ENCODE measurements around the gene CORO7. TPM values are rescaled to one million over a fixed set of nuclear protein-coding genes. Genes with fewer than 3 reads are reported as not detected.
A peak's percentile ranks its signal among the peaks of the same experiment; 100 is the strongest.

The CORO7 gene
- total RNA-seq, 1 donor from 2014 or later, result 14.6 TPM

- Histone ChIP-seq H3K9ac (ENCODE audit: low read depth in 1 of 3, low read length in 3 of 3) (no peak overlapping the region), H3K36me3 (ENCODE audit: control insufficient read depth in 3 of 3, insufficient read depth in 3 of 3, low read length in 3 of 3) (peaks cover 0 to 12% (median 0%) of the 10 kb centered on the region in 3 donors), H3K9me3 (ENCODE audit: control insufficient read depth in 3 of 3, low read length in 3 of 3) (no peaks in the 10 kb centered on the region), H3K4me1 (ENCODE audit: control insufficient read depth in 3 of 3, insufficient read depth in 3 of 3, low read length in 3 of 3) (peaks cover 49 to 68% (median 60%) of the 10 kb centered on the region in 3 donors), H3K4me3 (ENCODE audit: low read length in 3 of 3) (no peak overlapping the region), H3K27ac (ENCODE audit: low read depth, low read length) (peak overlapping the region; percentile 36), H3K27me3 (ENCODE audit: control insufficient read depth in 3 of 3, insufficient read depth in 3 of 3, low read length in 3 of 3) (no peaks in the 10 kb centered on the region)
These were observed 37.3 kb downstream of the CORO7 start for GRCh38 chr16:4378999-4379690.

- peak overlapping the region; percentile 36 for H3K27ac ChIP-seq (ENCODE audit: low read depth, low read length)
- H3K36me3 ChIP-seq (ENCODE audit: control insufficient read depth in 3 of 3, insufficient read depth in 3 of 3, low read length in 3 of 3), result peaks cover 0 to 9% (median 0%) of the 10 kb centered on the region in 3 donors
- H3K27me3 ChIP-seq (ENCODE audit: control insufficient read depth in 3 of 3, insufficient read depth in 3 of 3, low read length in 3 of 3), result no peaks in the 10 kb centered on the region
- H3K9ac ChIP-seq (ENCODE audit: low read depth in 1 of 3, low read length in 3 of 3), result peak overlapping the region in 2 of 3 donors; percentile 8 to 62
- no peak overlapping the region for H3K4me3 ChIP-seq (ENCODE audit: low read length in 3 of 3)
- peaks cover 49 to 71% (median 62%) of the 10 kb centered on the region in 3 donors for H3K4me1 ChIP-seq (ENCODE audit: control insufficient read depth in 3 of 3, insufficient read depth in 3 of 3, low read length in 3 of 3)
- no peaks in the 10 kb centered on the region for H3K9me3 ChIP-seq (ENCODE audit: control insufficient read depth in 3 of 3, low read length in 3 of 3)
These were observed 38.2 kb downstream of the CORO7 start for GRCh38 chr16:4378161-4378666.

DNA sequence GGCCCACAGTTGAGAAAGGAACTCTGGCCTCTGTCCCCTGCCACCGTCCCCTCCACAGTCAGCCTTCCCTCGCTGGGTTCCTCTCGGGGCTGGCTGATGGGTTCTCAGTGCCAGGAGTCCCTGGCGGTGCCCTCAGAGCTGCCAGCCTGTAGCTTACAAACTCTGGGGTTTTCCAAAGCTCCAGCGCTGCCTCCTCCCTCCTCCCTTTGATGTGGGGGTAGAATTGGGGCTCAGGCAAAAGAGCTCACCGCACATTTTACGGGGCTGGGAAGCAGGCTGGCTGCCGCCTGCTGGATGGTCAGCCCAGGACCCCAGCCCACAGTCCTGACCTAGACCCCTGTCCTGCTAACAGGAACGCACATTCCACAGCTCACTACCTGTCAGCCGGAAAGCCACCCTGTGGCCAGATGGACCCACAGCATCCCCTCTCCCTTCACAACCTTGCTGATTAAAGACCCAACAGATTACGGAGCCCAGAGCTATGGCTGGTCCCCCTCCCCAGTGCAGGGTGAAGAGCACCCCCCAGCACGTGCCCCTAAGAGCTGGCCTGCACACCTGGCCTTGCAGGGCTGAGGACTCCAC is 38.7 kb downstream of the CORO7 start:
- H3K9me3 ChIP-seq (ENCODE audit: control insufficient read depth in 3 of 3, low read length in 3 of 3), result no peaks in the 10 kb centered on the region
- H3K27ac ChIP-seq (ENCODE audit: low read depth, low read length), result peak overlapping the region; percentile 36

GRCh38 chr16:4376893-4377572 is 39.4 kb downstream of the CORO7 start:
- no peak overlapping the region for H3K4me3 ChIP-seq (ENCODE audit: low read length in 3 of 3)
- H3K9ac ChIP-seq (ENCODE audit: low read depth in 1 of 3, low read length in 3 of 3), result peak overlapping the region in 2 of 3 donors; percentile 20 to 62

More for the DNA sequence above, 38.7 kb downstream of the CORO7 start:
- Histone ChIP-seq H3K27me3 (ENCODE audit: control insufficient read depth in 3 of 3, insufficient read depth in 3 of 3, low read length in 3 of 3) (no peaks in the 10 kb centered on the region), H3K4me3 (ENCODE audit: low read length in 3 of 3) (no peak overlapping the region), H3K4me1 (ENCODE audit: control insufficient read depth in 3 of 3, insufficient read depth in 3 of 3, low read length in 3 of 3) (peaks cover 49 to 69% (median 62%) of the 10 kb centered on the region in 3 donors), H3K36me3 (ENCODE audit: control insufficient read depth in 3 of 3, insufficient read depth in 3 of 3, low read length in 3 of 3) (peaks cover 0 to 9% (median 0%) of the 10 kb centered on the region in 3 donors), H3K9ac (ENCODE audit: low read depth in 1 of 3, low read length in 3 of 3) (peak overlapping the region; percentile 8 to 62 (median 20))

GRCh38 chr16:4376126-4376892 is 40.1 kb downstream of the CORO7 start:
- Histone ChIP-seq H3K4me1 (ENCODE audit: control insufficient read depth in 3 of 3, insufficient read depth in 3 of 3, low read length in 3 of 3) (peaks cover 44 to 63% (median 57%) of the 10 kb centered on the region in 3 donors), H3K27ac (ENCODE audit: low read depth, low read length) (peak overlapping the region; percentile 74), H3K4me3 (ENCODE audit: low read length in 3 of 3) (peak overlapping the region in 2 of 3 donors; percentile 43 to 61), H3K27me3 (ENCODE audit: control insufficient read depth in 3 of 3, insufficient read depth in 3 of 3, low read length in 3 of 3) (no peaks in the 10 kb centered on the region), H3K9me3 (ENCODE audit: control insufficient read depth in 3 of 3, low read length in 3 of 3) (no peaks in the 10 kb centered on the region), H3K36me3 (ENCODE audit: control insufficient read depth in 3 of 3, insufficient read depth in 3 of 3, low read length in 3 of 3) (peaks cover 0 to 6% (median 0%) of the 10 kb centered on the region in 3 donors), H3K9ac (ENCODE audit: low read depth in 1 of 3, low read length in 3 of 3) (peak overlapping the region; percentile 33 to 54 (median 50))

More at GRCh38 chr16:4376893-4377572, 39.4 kb downstream of the CORO7 start:
- peak overlapping the region; percentile 74 for H3K27ac ChIP-seq (ENCODE audit: low read depth, low read length)
- H3K27me3 ChIP-seq (ENCODE audit: control insufficient read depth in 3 of 3, insufficient read depth in 3 of 3, low read length in 3 of 3), result no peaks in the 10 kb centered on the region
- H3K36me3 ChIP-seq (ENCODE audit: control insufficient read depth in 3 of 3, insufficient read depth in 3 of 3, low read length in 3 of 3), result peaks cover 0 to 9% (median 0%) of the 10 kb centered on the region in 3 donors
- H3K4me1 ChIP-seq (ENCODE audit: control insufficient read depth in 3 of 3, insufficient read depth in 3 of 3, low read length in 3 of 3), result peaks cover 51 to 69% (median 63%) of the 10 kb centered on the region in 3 donors
- H3K9me3 ChIP-seq (ENCODE audit: control insufficient read depth in 3 of 3, low read length in 3 of 3), result no peaks in the 10 kb centered on the region

- no peaks in the 10 kb centered on the region for H3K27me3 ChIP-seq (ENCODE audit: control insufficient read depth in 3 of 3, insufficient read depth in 3 of 3, low read length in 3 of 3)
- H3K4me3 ChIP-seq (ENCODE audit: low read length in 3 of 3), result peak overlapping the region in 1 of 3 donors; percentile 22
- peaks cover 0 to 3% (median 0%) of the 10 kb centered on the region in 3 donors for H3K36me3 ChIP-seq (ENCODE audit: control insufficient read depth in 3 of 3, insufficient read depth in 3 of 3, low read length in 3 of 3)
- peaks cover 40 to 63% (median 57%) of the 10 kb centered on the region in 3 donors for H3K4me1 ChIP-seq (ENCODE audit: control insufficient read depth in 3 of 3, insufficient read depth in 3 of 3, low read length in 3 of 3)
- H3K27ac ChIP-seq (ENCODE audit: low read depth, low read length), result peak overlapping the region; percentile 74
- no peaks in the 10 kb centered on the region for H3K9me3 ChIP-seq (ENCODE audit: control insufficient read depth in 3 of 3, low read length in 3 of 3)
- H3K9ac ChIP-seq (ENCODE audit: low read depth in 1 of 3, low read length in 3 of 3), result peak overlapping the region in 2 of 3 donors; percentile 50 to 54
These were observed 40.7 kb downstream of the CORO7 start for GRCh38 chr16:4375717-4376116.

- Histone ChIP-seq H3K27me3 (ENCODE audit: control insufficient read depth in 3 of 3, insufficient read depth in 3 of 3, low read length in 3 of 3) (no peaks in the 10 kb centered on the region), H3K9me3 (ENCODE audit: control insufficient read depth in 3 of 3, low read length in 3 of 3) (no peaks in the 10 kb centered on the region), H3K9ac (ENCODE audit: low read depth in 1 of 3, low read length in 3 of 3) (peak overlapping the region in 2 of 3 donors; percentile 38 to 74), H3K27ac (ENCODE audit: low read depth, low read length) (peak overlapping the region; percentile 78), H3K36me3 (ENCODE audit: control insufficient read depth in 3 of 3, insufficient read depth in 3 of 3, low read length in 3 of 3) (no peaks in the 10 kb centered on the region), H3K4me3 (ENCODE audit: low read length in 3 of 3) (peak overlapping the region; percentile 40 to 60 (median 58)), H3K4me1 (ENCODE audit: control insufficient read depth in 3 of 3, insufficient read depth in 3 of 3, low read length in 3 of 3) (peaks cover 40 to 64% (median 57%) of the 10 kb centered on the region in 3 donors)
These were observed 42.3 kb downstream of the CORO7 start for GRCh38 chr16:4373909-4374742.

DNA sequence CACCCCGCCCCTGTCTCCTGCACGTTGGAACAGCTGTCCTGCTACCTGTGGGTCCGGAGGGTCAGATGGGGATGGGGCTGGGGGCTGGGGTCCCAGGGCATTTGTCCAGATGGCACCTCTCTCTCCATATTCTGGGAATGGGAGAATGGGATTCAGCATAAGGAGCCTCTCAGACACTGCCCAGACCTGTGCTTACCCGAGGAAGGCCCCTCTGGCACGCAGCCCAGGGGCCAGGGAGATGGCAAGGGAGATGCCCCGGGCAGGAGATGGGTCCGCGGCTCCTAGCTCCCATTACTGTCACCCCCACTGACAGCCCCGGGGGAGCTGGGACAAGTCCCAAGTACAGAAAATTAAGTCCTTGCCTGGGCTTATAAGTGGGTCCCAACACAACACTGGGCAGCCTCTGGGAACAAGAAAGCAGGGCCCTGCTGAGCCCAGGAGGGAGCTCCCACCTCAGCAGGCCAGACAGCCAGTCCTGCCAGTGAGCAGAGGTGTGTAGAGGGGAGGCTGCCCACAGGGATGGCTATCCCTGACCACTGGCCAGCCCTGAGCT is 43.0 kb downstream of the CORO7 start:
- H3K27me3 ChIP-seq (ENCODE audit: control insufficient read depth in 3 of 3, insufficient read depth in 3 of 3, low read length in 3 of 3), result no peaks in the 10 kb centered on the region
- H3K4me3 ChIP-seq (ENCODE audit: low read length in 3 of 3), result peak overlapping the region; percentile 55 to 63 (median 60)
- H3K9me3 ChIP-seq (ENCODE audit: control insufficient read depth in 3 of 3, low read length in 3 of 3), result no peaks in the 10 kb centered on the region
- peak overlapping the region; percentile 38 to 74 (median 43) for H3K9ac ChIP-seq (ENCODE audit: low read depth in 1 of 3, low read length in 3 of 3)
- peak overlapping the region; percentile 78 for H3K27ac ChIP-seq (ENCODE audit: low read depth, low read length)
- peaks cover 40 to 65% (median 56%) of the 10 kb centered on the region in 3 donors for H3K4me1 ChIP-seq (ENCODE audit: control insufficient read depth in 3 of 3, insufficient read depth in 3 of 3, low read length in 3 of 3)
- no peaks in the 10 kb centered on the region for H3K36me3 ChIP-seq (ENCODE audit: control insufficient read depth in 3 of 3, insufficient read depth in 3 of 3, low read length in 3 of 3)
